K562 (cell line): ENCODE data around the gene CLIC1. TPM values are rescaled to one million over a fixed set of nuclear protein-coding genes. Genes with fewer than 3 reads are reported as not detected.
A peak's percentile ranks its signal among the peaks of the same experiment; 100 is the strongest.

ENCODE experiments used
- ATAC-seq: fragments of 200-7000 bp; cut with Tn5 transposase; 3 replicates; pipeline ENCODE4 v1.9.1; 2020; ENCODE audit warnings: moderate library complexity
- BruUV-seq: library from RNA; stranded (reverse); fragments of 400-500 nt; replicated peaks from 2 replicates; lab custom pipeline; 2021; lab: Mats Ljungman, UMichigan
- CTCF ChIA-PET: fragments of 300-600 bp; formaldehyde crosslinking; extraction: SDS; loops from one replicate; lab custom pipeline; 2021; ENCODE audit warnings: low intra/inter-chr PET ratio; lab: Yijun Ruan, JAX
- POLR2A ChIA-PET: fragments of 300-600, 350-650 bp; sonication (Branson Sonifier 250); formaldehyde crosslinking; extraction: SDS; loops from one replicate; lab custom pipeline; 2021; ENCODE audit warnings: antibody characterized with exemption, inconsistent platforms; lab: Yijun Ruan, JAX
- DNase-seq, 4 experiments: peaks; one replicate each; pipeline versions ENCODE4 v3.0.0 to v3.0.0-alpha.2; 2011 to 2018; ENCODE audit warnings: low spot score in 3 of 4, mixed read lengths in 3 of 4; ENCODE audit errors: extremely low read depth in 1 of 4
- FAIRE-seq: peaks from 2 replicates; lab custom pipeline; 2011; peaks lifted over from hg19 to GRCh38; lab: Jason Lieb, UNC
- H2AFZ ChIP-seq: 2 replicates; pipeline ENCODE4 v1.6.0; 2011; ENCODE audit warnings: low read depth, low read length, control low read depth, inconsistent platforms
- H3K27ac ChIP-seq: fragments of 200-600 bp; 3 replicates; pipeline ENCODE4 v1.8.0; 2011; ENCODE audit warnings: low read depth, mild to moderate bottlenecking, control low read depth, inconsistent platforms, low read length, moderate library complexity, mixed read lengths; ENCODE audit errors: extremely low read depth
- H3K27me3 ChIP-seq, 2 experiments: fragments of 300-600 bp in 1 of 2; 2 replicates in 1 of 2; 3 replicates in 1 of 2; pipeline versions ENCODE4 v1.6.0 to v1.8.0; 2011; ENCODE audit warnings: inconsistent platforms in 2 of 2, low read length in 2 of 2, mild to moderate bottlenecking in 1 of 2, mixed read lengths in 1 of 2, moderate library complexity in 1 of 2; ENCODE audit not compliant: control insufficient read depth in 2 of 2, insufficient read depth in 2 of 2
- H3K36me3 ChIP-seq: fragments of 300-600 bp; 3 replicates; pipeline ENCODE4 v1.8.0; 2011; ENCODE audit warnings: mild to moderate bottlenecking, low read length, inconsistent platforms; ENCODE audit not compliant: control insufficient read depth, insufficient read depth
- H3K4me1 ChIP-seq, 2 experiments: fragments of 200-600 bp in 1 of 2; replicated peaks in 1 of 2; 2 replicates in 1 of 2; 3 replicates in 1 of 2; pipeline versions ENCODE4 v1.5.1 to v1.8.0; 2011; ENCODE audit warnings: inconsistent platforms in 2 of 2, low read length in 2 of 2, mild to moderate bottlenecking in 1 of 2, mixed read lengths in 1 of 2, moderate library complexity in 1 of 2; ENCODE audit not compliant: control insufficient read depth in 2 of 2, insufficient read depth in 2 of 2
- H3K4me2 ChIP-seq: 2 replicates; pipeline ENCODE4 v1.6.1; 2011; ENCODE audit warnings: low read length, control low read depth, inconsistent platforms, mixed read lengths; ENCODE audit not compliant: insufficient read depth
- H3K4me3 ChIP-seq: fragments of 200-600 bp; sonication (generic), shearing (Covaris generic); 2 replicates; pipeline ENCODE4 v1.5.1; 2016; ENCODE audit warnings: control low read depth, inconsistent platforms
- H3K79me2 ChIP-seq: fragments of 200-600 bp; 3 replicates; pipeline ENCODE4 v1.8.0; 2011; ENCODE audit warnings: low read length, inconsistent platforms; ENCODE audit not compliant: control insufficient read depth, insufficient read depth
- H3K9ac ChIP-seq, 2 experiments: 2 replicates each; pipeline versions ENCODE4 v1.6.0 to v1.6.1; 2011; ENCODE audit warnings: low read depth in 2 of 2, low read length in 2 of 2, control low read depth in 1 of 2, inconsistent platforms in 1 of 2, mild to moderate bottlenecking in 1 of 2, mixed read lengths in 1 of 2; ENCODE audit not compliant: insufficient read depth in 1 of 2
- H3K9me1 ChIP-seq: one replicate; pipeline ENCODE4 v1.6.0; 2011; ENCODE audit warnings: inconsistent platforms, mild to moderate bottlenecking, low read length, moderate library complexity; ENCODE audit not compliant: control insufficient read depth, insufficient read depth
- H3K9me3 ChIP-seq: replicated peaks from 2 replicates; pipeline ENCODE4 v1.5.1; 2011; ENCODE audit warnings: low read depth, low read length, inconsistent platforms; ENCODE audit not compliant: control insufficient read depth, insufficient read depth
- H4K20me1 ChIP-seq: replicated peaks from 2 replicates; pipeline ENCODE4 v1.6.1; 2011; ENCODE audit warnings: low read length, inconsistent platforms, mixed read lengths; ENCODE audit not compliant: control insufficient read depth, insufficient read depth
- ARID1B ChIP-seq: fragments of 450-650 bp; IDR thresholded peaks from 2 replicates; pipeline ENCODE4 v1.6.1; 2016; ENCODE audit warnings: antibody characterized with exemption, mild to moderate bottlenecking, inconsistent platforms
- BCL6 ChIP-seq: fragments of 250-450 bp; sonication (Bioruptor Pico); IDR thresholded peaks from 2 replicates; pipeline ENCODE4 v1.4.0; 2020
- BDP1 ChIP-seq: IDR thresholded peaks from 3 replicates; pipeline ENCODE4 v1.6.1; 2011; ENCODE audit not compliant: insufficient read length, insufficient read depth
- BRCA1 ChIP-seq, 2 experiments: fragments of 450-650 bp in 1 of 2; sonication (generic) in 1 of 2; formaldehyde crosslinking in 1 of 2; IDR thresholded peaks; 2 replicates each; pipeline versions ENCODE4 v1.5.0 to v1.6.1; 2017 to 2020; ENCODE audit warnings: mild to moderate bottlenecking in 1 of 2, missing genetic modification reagents in 1 of 2
- DACH1 ChIP-seq: fragments of 450-650 bp; IDR thresholded peaks from 2 replicates; pipeline ENCODE4 v1.6.1; 2018; ENCODE audit not compliant: partially characterized antibody
- ETV1 ChIP-seq: fragments of 450-650 bp; conservative IDR thresholded peaks from 2 replicates; pipeline ENCODE4 v1.6.1; 2016; ENCODE audit warnings: missing genetic modification characterization, control low read depth, low read depth, missing compliant biosample characterization
- KAT2B ChIP-seq: IDR thresholded peaks from one replicate; pipeline ENCODE4 v1.6.1; 2012; ENCODE audit warnings: low read depth, mild to moderate bottlenecking, control low read depth, inconsistent platforms, low read length, moderate library complexity
- MCM5 ChIP-seq: fragments of 450-650 bp; IDR thresholded peaks from 2 replicates; pipeline ENCODE4 v1.6.1; 2016; ENCODE audit warnings: low read depth
- MECOM ChIP-seq: fragments of 250-450 bp; sonication (Bioruptor Pico); IDR thresholded peaks from 2 replicates; pipeline ENCODE4 v1.8.0; 2022; ENCODE audit warnings: inconsistent platforms
- MYC ChIP-seq, 2 experiments: fragments of 250-450 bp in 1 of 2; sonication (Bioruptor Pico) in 1 of 2; IDR thresholded peaks; 2 replicates each; pipeline versions ENCODE4 v1.5.1 to v1.6.1; 2012 to 2021; ENCODE audit warnings: low read depth in 2 of 2, borderline replicate concordance in 1 of 2, improper control_type of control experiment in 1 of 2, low read length in 1 of 2, mild to moderate bottlenecking in 1 of 2, moderate library complexity in 1 of 2
- NCOA1 ChIP-seq: fragments of 450-650 bp; IDR thresholded peaks from 2 replicates; pipeline ENCODE4 v1.6.1; 2016; ENCODE audit warnings: low read depth
- NFIC ChIP-seq: fragments of 450-650 bp; IDR thresholded peaks from 2 replicates; pipeline ENCODE4 v1.6.1; 2017; ENCODE audit warnings: mild to moderate bottlenecking, inconsistent platforms
- NFXL1 ChIP-seq: fragments of 450-650 bp; formaldehyde crosslinking; IDR thresholded peaks from 2 replicates; pipeline ENCODE4 v1.4.0; 2021; ENCODE audit warnings: mild to moderate bottlenecking
- POLR3A ChIP-seq: IDR thresholded peaks from 2 replicates; pipeline ENCODE4 v1.6.1; 2011; ENCODE audit warnings: borderline replicate concordance, mild to moderate bottlenecking, moderate library complexity; ENCODE audit not compliant: insufficient read length, insufficient read depth; ENCODE audit errors: extremely low read depth
- PPARD ChIP-seq: fragments of 250-450 bp; sonication (Bioruptor Pico); IDR thresholded peaks from 2 replicates; pipeline ENCODE4 v1.8.0; 2022; ENCODE audit warnings: inconsistent platforms, mild to moderate bottlenecking, moderate library complexity
- RBM25 ChIP-seq: fragments of 200-400 bp; formaldehyde crosslinking; IDR thresholded peaks from 2 replicates; pipeline ENCODE4 v1.6.1; 2018; ENCODE audit warnings: low read length, low read depth, moderate library complexity; ENCODE audit not compliant: severe bottlenecking
- SMARCC2 ChIP-seq: fragments of 450-650 bp; IDR thresholded peaks from 2 replicates; pipeline ENCODE4 v1.6.1; 2017; ENCODE audit warnings: antibody characterized with exemption, moderate library complexity, mild to moderate bottlenecking, low read depth
- SNRNP70 ChIP-seq: fragments of 200-400 bp; formaldehyde crosslinking; optimal IDR thresholded peaks from 2 replicates; pipeline ENCODE3; 2017; ENCODE audit warnings: low read depth, low read length
- SPI1 ChIP-seq: IDR thresholded peaks from 2 replicates; pipeline ENCODE4 v1.6.1; 2011; ENCODE audit warnings: low read depth, low read length, control low read depth, borderline replicate concordance
- TCF3 ChIP-seq: sonication (generic); formaldehyde crosslinking; IDR thresholded peaks from 2 replicates; pipeline ENCODE4 v1.4.0; 2020; ENCODE audit warnings: mild to moderate bottlenecking, missing genetic modification reagents
- TOE1 ChIP-seq, 2 experiments: fragments of 450-650 bp in 1 of 2; sonication (generic) in 1 of 2; formaldehyde crosslinking in 1 of 2; IDR thresholded peaks; 2 replicates each; pipeline versions ENCODE4 v1.7.1 to v1.8.0; 2016 to 2022; ENCODE audit warnings: borderline replicate concordance in 2 of 2, mild to moderate bottlenecking in 2 of 2, antibody characterized with exemption in 1 of 2, inconsistent platforms in 1 of 2, low read depth in 1 of 2, missing genetic modification reagents in 1 of 2, moderate library complexity in 1 of 2
- ZBTB17 ChIP-seq: fragments of 450-650 bp; formaldehyde crosslinking; IDR thresholded peaks from 2 replicates; pipeline ENCODE4 v1.4.0; 2020; ENCODE audit warnings: mild to moderate bottlenecking
- ZNF184 ChIP-seq: sonication (generic); formaldehyde crosslinking; IDR thresholded peaks from 2 replicates; pipeline ENCODE4 v1.5.0; 2020; ENCODE audit warnings: missing genetic modification reagents
- ZNF384 ChIP-seq: IDR thresholded peaks from 2 replicates; pipeline ENCODE4 v1.6.1; 2012; ENCODE audit warnings: low read depth, low read length, improper control_type of control experiment
- ZNF695 ChIP-seq: fragments of 450-650 bp; formaldehyde crosslinking; IDR thresholded peaks from 2 replicates; pipeline ENCODE4 v1.4.0; 2020; ENCODE audit warnings: mild to moderate bottlenecking, moderate library complexity
- ZNF75A ChIP-seq: fragments of 450-650 bp; formaldehyde crosslinking; IDR thresholded peaks from 2 replicates; pipeline ENCODE4 v1.4.0; 2020; ENCODE audit warnings: mild to moderate bottlenecking
- WGBS: fragments of 100-300 bp; shearing (Covaris generic); methylation state at CpG from one replicate; pipeline ENCODE4 v1.1.6; 2016; ENCODE audit warnings: low coverage, mixed read lengths; ENCODE audit not compliant: insufficient coverage; ENCODE audit errors: missing lambda C conversion rate; 5-methylcytosine and 5-hydroxymethylcytosine counted together
- in situ Hi-C: fragments of 300-500 bp; cut with MboI; formaldehyde crosslinking; loops from 4 replicates; pipeline ENCODE4 v1.15.0; 2018; ENCODE audit warnings: inconsistent platforms, mixed read lengths
- intact Hi-C: fragments of 100-400 bp; cut with micrococcal nuclease; formaldehyde crosslinking; loops from 2 replicates; pipeline ENCODE4 v1.14.2; 2022
- polyA plus RNA-seq, 8 experiments: library from polyadenylated mRNA; depleted of rRNA in 4 of 8; stranded (reverse) in 5 of 8; unstranded in 3 of 8; fragments of >200 nt; fragmentation: Nextera tagmentation in 2 of 8; fragmentation: Illumina TruSeq in 1 of 8; extraction: Ambion mirVana in 2 of 8; extraction: Trizol in 1 of 8; gene quantifications; 2 replicates each; pipeline versions ENCODE4 v1.2.1 to v1.2.3, GENCODE V29; 2011 to 2014; ENCODE audit warnings: inconsistent platforms in 1 of 8, missing spikeins in 1 of 8
- total RNA-seq, 7 experiments: library from RNA; depleted of rRNA in 6 of 7; stranded (reverse); fragments of >200 nt in 6 of 7; fragmentation: Illumina TruSeq in 2 of 7; extraction: Trizol in 2 of 7; gene quantifications; 2 replicates each; pipeline versions ENCODE4 v1.2.1 to v1.2.3, GENCODE V29; 2011 to 2021; ENCODE audit warnings: low replicate concordance in 1 of 7

CLIC1 gene
- total and polyA plus RNA-seq, 9 of the 15 experiments (the other 6 are each of a cell fraction or from before 2014, with no cell fraction given), result 1,267 to 2,419 (median 1,808) TPM

- H2AFZ ChIP-seq, result peak overlapping the region; percentile 71
- H3K4me2 ChIP-seq, result peak overlapping the region; percentile 37
- ATAC-seq (no peak), FAIRE-seq (no peak), DNase-seq (peak in 1 of 4 experiments; percentile 72)
- no peaks in the 10 kb centered on the region for H4K20me1 ChIP-seq
- H3K4me3 ChIP-seq, result no peak overlapping the region
- peaks cover 47% of the 10 kb centered on the region for H3K36me3 ChIP-seq
- peaks cover 5% of the 10 kb centered on the region for H3K9me1 ChIP-seq
- H3K9ac ChIP-seq, result peak overlapping the region; percentile 38 to 82
- intact Hi-C loops (no loop called here), in situ Hi-C loops (no loop called here)
- whole genome bisulfite sequencing, result 38% methylated on average over 7 of the region's 7 CpGs
- POLR2A ChIA-PET, result interaction anchor here (0.5 to 15.0 kb wide), 22 partner anchors 8 to 377 kb away, joined by 3 to 236 read pairs (median 3); partner anchors contain the start of genes ABHD16A, BAG6, C6orf47 and CLIC1
- H3K27me3 ChIP-seq, result no peaks in the 10 kb centered on the region
- peaks cover 19% of the 10 kb centered on the region; the same call in 2 of the 3 replicates for H3K79me2 ChIP-seq
- H3K4me1 ChIP-seq, result peaks cover 46 to 70% of the 10 kb centered on the region in 2 experiments
- no peaks in the 10 kb centered on the region for H3K9me3 ChIP-seq
- no TSS peak for BruUV-seq
- CTCF ChIA-PET, result no interaction called here
- peak overlapping the region; percentile 64 for H3K27ac ChIP-seq
- no peak for TF ChIP-seq RBM25
- TF ChIP-seq MCM5, result no peak
- no peak for TF ChIP-seq MYC (IDR thresholded peaks at IDR 0.05; ENCODE audit: low read depth, low read length)
- TF ChIP-seq MYC (CRISPR knock-in tag; IDR thresholded peaks at IDR 0.05; ENCODE audit: borderline replicate concordance, low read depth), result peak; percentile 66; the same call in 1 of the 2 replicates
- no peak for TF ChIP-seq ZNF384
- TF ChIP-seq BDP1, result no peak
- TF ChIP-seq ZNF184, result no peak
- TF ChIP-seq MECOM (CRISPR knock-in tag), result no peak
- TF ChIP-seq BRCA1 (IDR thresholded peaks at IDR 0.05), result no peak
- TF ChIP-seq BRCA1 (CRISPR knock-in tag; IDR thresholded peaks at IDR 0.05), result no peak
- no peak for TF ChIP-seq ETV1 (tag)
- peak; percentile 100 for TF ChIP-seq SPI1
- no peak for TF ChIP-seq NCOA1
- no peak for TF ChIP-seq BCL6 (CRISPR knock-in tag)
- TF ChIP-seq PPARD (CRISPR knock-in tag), result no peak
- TF ChIP-seq DACH1, result no peak
- TF ChIP-seq NFXL1 (CRISPR knock-in tag), result no peak
- TF ChIP-seq KAT2B, result no peak
- no peak for TF ChIP-seq ARID1B
- TF ChIP-seq NFIC, result no peak
- no peak for TF ChIP-seq POLR3A
- TF ChIP-seq SMARCC2, result peak; percentile 23; the same call in 1 of the 2 replicates
- TF ChIP-seq TOE1 (IDR thresholded peaks at IDR 0.05; ENCODE audit: borderline replicate concordance), result no peak
- no peak for TF ChIP-seq TOE1 (CRISPR knock-in tag; IDR thresholded peaks at IDR 0.05; ENCODE audit: borderline replicate concordance, low read depth)
- no peak for TF ChIP-seq ZNF695 (CRISPR knock-in tag)
- peak; percentile 27 for TF ChIP-seq SNRNP70
- peak; percentile 69; the same call in 1 of the 2 replicates for TF ChIP-seq ZBTB17 (CRISPR knock-in tag)
- no peak for TF ChIP-seq ZNF75A (CRISPR knock-in tag)
- peak; percentile 44 for TF ChIP-seq TCF3 (CRISPR knock-in tag)
Measured at GRCh38 chr6:31727034-31727716, 9.2 kb downstream of the CLIC1 start.
